Coronary artery (tissue), 2 donors: Measurements from ENCODE around the gene CEP192.

Experiments
- DNase-seq: peaks from one replicate; pipeline ENCODE4 v3.0.0-alpha.2; 2017; ENCODE audit warnings: low spot score
- H3K27ac ChIP-seq, 2 donors: fragments of 200-600 bp; sonication (generic); one replicate each; pipeline ENCODE4 v1.5.1; 2016 to 2019
- H3K4me3 ChIP-seq: fragments of 200-600 bp; sonication (generic); 2 replicates; pipeline ENCODE4 v1.5.1; 2016; ENCODE audit warnings: mild to moderate bottlenecking, moderate library complexity
- CTCF ChIP-seq: fragments of 200-600 bp; sonication (generic); IDR thresholded peaks from one replicate; pipeline ENCODE4 v1.5.1; 2019; ENCODE audit warnings: antibody characterized with exemption

The CEP192 gene

GRCh38 chr18:13005289-13005688, 14.1 kb downstream of the CEP192 start:
- DNase-seq = no peak
- H3K4me3 ChIP-seq = no peak overlapping the region
- H3K27ac ChIP-seq = no peak overlapping the region
- no peak for TF ChIP-seq CTCF

- no peak for DNase-seq
- no peak overlapping the region for H3K27ac ChIP-seq
These were observed 15.5 kb downstream of the CEP192 start for GRCh38 chr18:13006531-13007247.

GRCh38 chr18:13007248-13007560, 16.0 kb downstream of the CEP192 start:
- Histone ChIP-seq H3K27ac (no peak overlapping the region), H3K4me3 (no peak overlapping the region)
- no peak for TF ChIP-seq CTCF
- DNase-seq = no peak

More at GRCh38 chr18:13006531-13007247, 15.5 kb downstream of the CEP192 start:
- TF ChIP-seq CTCF = no peak
- no peak overlapping the region for H3K4me3 ChIP-seq

- no peak overlapping the region for H3K27ac ChIP-seq
- H3K4me3 ChIP-seq = no peak overlapping the region
- TF ChIP-seq CTCF = no peak
- DNase-seq = no peak
These were observed 20.6 kb downstream of the CEP192 start for GRCh38 chr18:13011719-13012118.

- no peak for DNase-seq
- H3K27ac ChIP-seq = no peak overlapping the region
- no peak for TF ChIP-seq CTCF
- no peak overlapping the region for H3K4me3 ChIP-seq
These were observed 23.1 kb downstream of the CEP192 start for GRCh38 chr18:13014232-13014631.

GRCh38 chr18:13014818-13015217, 23.7 kb downstream of the CEP192 start:
- H3K27ac ChIP-seq = no peak overlapping the region
- no peak for TF ChIP-seq CTCF

GRCh38 chr18:13017247-13017875, 26.2 kb downstream of the CEP192 start:
- Histone ChIP-seq H3K4me3 (no peak overlapping the region), H3K27ac (no peak overlapping the region)
- no peak for TF ChIP-seq CTCF
- DNase-seq = no peak

More at GRCh38 chr18:13014818-13015217, 23.7 kb downstream of the CEP192 start:
- H3K4me3 ChIP-seq = no peak overlapping the region
- DNase-seq = no peak
